Activated effector memory CD4-positive, alpha-beta T cell treated with Interleukin-2 at 50 U/mL for 16 hours (primary cell): ENCODE data around the gene PNPLA2.

Experiments
- DNase-seq: peaks from one replicate; pipeline ENCODE4 v3.0.0-alpha.2; 2020

Gene PNPLA2

DNA sequence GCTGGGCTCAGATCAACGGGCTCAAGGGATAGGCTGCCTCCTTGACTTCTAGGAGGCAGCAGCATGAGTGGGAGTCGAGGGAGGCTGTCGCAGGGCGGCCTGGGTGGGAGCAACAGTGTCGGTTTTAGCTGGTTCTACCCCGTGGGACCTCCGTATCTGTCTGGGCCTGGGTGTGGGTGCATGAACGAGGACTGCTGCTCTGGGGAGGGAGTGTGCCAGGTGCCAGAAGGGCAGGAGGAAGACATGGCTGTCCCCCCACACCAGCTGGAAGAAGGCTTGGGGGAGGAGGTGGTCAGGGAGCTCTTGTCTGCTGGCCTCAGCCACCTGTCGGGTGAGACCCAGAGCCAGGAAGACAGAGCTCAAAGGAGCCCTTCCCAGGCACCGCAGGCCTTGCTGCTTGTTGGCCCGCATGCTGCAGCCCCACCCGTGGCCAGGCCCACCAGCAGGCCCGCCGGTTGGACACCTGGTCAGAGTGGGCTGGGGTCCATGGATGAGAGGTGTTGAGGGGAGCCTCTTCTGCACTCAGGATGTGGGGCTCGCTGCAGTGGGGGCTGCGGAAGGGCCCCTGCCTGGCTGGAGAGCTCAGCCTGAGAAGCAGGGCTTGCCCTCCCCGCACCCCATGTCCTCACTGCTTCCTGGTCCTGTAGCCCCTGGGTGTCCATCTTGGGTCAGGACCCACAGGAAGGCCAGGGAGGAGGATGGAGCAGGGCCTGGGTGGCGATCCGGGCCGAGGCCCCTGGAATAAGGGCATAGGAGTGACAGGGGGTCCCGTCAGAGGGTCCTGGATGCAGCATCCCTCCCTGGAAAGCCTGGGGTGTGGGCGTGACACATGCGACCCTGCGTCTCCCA is 32.3 kb upstream of the PNPLA2 start:
- no peak for DNase-seq

DNA sequence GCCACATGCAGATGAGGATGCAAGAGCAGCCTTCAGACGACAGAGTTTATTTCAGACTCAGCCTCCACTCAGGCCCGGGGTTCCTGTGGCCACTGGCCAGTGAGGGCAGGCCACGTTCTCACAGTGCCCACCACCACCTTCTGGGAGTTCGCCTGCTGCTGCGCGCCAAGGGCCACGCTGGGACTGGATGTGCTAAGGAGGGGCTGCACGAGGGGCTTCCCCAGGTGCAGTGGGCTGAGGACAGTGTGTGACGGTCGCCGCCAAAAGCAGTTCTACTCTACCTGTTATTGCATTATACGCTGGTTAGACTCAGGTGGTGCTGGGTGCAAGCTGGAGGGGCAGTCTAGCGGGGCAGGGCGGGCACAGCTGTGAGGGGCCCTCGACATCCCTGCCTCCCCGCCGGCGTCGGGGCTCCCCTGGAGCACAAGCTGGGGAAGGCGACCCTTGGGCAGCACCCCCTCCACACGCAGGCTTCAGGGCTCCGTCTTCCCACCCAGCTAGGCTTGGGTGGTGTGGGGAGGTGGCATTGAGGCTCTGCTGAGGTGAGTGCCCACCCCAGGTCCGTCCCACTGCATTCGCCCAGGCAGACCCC is 31.5 kb upstream of the PNPLA2 start:
- no peak for DNase-seq

DNA sequence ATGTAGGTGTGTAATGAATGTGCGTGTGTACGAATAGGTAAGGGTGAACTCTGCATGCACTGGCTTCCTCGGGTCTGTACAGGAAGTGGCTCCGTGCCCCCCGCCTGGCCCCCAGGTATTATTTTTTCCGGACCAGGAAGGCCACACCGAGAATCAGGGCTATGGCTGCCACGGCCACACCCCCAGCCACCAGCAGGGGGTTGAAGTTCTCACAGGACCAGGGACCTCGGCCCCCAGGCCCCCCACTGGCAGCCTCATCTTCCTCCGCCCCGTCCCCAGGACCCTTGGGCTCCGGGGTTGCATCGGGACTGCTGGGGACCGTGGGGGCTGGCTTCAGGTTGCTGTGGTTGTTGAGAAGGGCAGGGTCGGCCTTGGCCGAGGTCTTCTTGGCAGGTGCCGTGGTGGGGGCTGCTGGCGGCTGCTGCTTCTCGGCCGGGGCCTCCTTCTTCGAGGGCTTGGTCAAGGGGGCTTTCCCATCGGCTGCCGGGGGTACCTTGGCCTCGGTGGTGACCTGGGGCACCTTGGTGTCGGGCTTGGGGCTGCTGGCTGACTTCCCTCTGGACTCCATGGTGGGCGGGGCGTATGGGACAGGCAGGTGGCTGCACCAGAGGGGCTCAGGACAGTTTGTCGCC is 30.6 kb upstream of the PNPLA2 start:
- DNase-seq: no peak

DNA sequence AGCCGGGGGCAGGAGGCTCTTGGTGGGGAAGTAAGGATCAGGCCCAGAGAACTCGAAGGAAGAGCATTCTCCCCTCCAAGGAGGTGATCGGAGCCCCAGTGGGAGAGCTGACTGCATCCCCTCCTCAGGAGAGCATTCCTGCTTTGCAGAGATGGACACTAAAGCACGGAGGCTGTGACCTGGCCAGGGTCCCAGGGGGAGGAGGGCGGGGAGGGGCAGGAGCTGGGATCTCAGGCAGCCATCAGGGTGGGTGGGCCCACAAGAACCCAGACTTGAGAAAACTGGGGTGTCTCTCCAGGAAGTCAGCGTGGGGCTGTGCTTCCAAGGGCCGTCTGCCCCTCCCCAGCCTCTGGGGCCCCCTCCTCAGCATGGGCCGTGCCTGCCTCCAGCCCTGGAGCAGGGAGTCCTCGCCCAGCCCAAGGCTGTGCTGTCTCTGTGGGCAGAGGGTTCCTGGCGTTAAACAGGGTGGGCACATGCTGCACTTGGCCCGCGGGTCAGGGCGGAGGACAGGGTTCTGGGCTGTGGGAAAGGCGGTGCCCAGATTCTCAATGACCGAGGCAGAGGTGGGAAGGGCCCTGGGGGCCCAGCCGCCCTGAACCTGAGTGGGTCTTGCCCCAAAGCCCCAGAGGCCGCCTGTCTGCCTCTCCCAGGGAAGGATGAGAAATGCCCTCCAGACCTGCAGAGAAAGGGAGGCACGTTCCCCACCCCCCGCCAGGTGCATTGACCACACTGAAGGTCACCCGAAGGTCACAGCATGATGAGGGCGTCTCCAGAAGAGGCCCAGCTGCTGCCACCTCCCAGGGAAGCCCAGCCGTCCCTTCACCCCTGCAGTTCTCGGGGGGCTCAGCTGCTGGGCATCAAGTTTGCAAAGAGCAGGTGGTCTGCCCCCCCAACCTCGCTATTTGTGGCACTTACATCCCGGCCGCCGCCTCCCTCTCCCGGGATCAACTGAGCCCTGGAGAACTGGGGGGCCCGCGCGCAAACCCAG is 29.5 kb upstream of the PNPLA2 start:
- DNase-seq: no peak

DNA sequence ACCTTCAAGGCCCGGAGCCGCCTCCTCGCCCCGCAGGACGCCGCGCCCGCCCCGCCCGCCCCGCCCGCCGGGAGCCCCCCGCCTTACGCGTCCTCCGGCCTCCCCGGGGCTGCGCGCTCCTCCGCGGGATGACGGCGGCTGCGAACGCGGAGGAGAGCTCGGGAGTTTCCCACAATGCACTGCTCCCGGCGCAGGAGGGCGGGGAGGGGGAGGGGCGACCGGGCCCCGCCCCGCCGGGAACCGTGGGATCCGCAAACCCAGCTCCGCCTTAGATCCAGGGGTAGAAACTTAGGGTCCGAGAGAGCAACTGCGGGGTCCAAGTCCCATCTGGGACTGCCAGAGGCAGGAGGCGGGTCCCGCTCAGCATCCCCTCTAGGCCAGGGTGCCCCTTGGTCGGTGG is 28.8 kb upstream of the PNPLA2 start, which contains the start of gene CEND1:
CEND1 (minus strand) TSS at position 148 of the 400 bp plus-strand sequence. CDS start 1,514 bp downstream, outside the sequence.
- no peak for DNase-seq

DNA sequence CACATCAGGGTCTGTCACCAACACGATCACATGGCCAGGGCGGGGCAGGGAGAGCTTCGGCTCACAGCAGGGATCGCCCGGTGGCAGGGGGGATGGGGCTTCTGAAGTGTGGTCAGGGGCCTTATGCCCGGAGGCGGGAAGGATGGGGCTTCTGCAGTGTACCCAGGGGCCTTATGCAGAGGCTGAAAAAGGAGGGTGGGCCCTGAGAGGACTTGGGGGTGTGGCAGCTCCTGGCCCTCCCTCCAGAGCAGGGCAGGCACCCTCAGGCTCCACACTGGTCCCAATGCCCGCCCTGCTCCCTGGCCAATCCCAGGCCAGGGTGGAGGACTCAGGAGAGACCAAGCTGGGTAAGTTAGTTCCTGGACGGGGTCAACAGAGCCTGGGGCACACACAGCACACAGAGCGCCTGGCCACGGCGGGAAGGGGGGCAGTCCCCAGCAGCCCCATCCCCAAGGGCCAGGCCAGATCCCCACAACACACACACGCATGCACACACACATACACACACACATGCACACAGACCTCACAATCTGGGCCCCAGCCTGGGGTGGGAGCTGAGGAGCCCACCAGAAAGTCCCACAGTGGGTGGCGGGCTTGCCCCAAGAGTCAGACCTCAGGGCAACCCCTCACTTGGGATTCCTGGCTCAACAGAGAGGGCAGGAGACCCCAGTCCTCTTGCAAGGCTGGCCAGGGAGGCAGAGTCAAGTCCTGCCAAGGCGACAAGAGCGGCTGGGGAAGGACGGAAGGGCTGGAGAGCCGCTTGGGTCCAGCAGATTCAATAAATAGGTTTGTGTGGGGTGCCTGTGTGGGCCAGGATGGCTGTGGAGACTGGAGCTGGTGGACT is 27.8 kb upstream of the PNPLA2 start:
- DNase-seq: no peak

DNA sequence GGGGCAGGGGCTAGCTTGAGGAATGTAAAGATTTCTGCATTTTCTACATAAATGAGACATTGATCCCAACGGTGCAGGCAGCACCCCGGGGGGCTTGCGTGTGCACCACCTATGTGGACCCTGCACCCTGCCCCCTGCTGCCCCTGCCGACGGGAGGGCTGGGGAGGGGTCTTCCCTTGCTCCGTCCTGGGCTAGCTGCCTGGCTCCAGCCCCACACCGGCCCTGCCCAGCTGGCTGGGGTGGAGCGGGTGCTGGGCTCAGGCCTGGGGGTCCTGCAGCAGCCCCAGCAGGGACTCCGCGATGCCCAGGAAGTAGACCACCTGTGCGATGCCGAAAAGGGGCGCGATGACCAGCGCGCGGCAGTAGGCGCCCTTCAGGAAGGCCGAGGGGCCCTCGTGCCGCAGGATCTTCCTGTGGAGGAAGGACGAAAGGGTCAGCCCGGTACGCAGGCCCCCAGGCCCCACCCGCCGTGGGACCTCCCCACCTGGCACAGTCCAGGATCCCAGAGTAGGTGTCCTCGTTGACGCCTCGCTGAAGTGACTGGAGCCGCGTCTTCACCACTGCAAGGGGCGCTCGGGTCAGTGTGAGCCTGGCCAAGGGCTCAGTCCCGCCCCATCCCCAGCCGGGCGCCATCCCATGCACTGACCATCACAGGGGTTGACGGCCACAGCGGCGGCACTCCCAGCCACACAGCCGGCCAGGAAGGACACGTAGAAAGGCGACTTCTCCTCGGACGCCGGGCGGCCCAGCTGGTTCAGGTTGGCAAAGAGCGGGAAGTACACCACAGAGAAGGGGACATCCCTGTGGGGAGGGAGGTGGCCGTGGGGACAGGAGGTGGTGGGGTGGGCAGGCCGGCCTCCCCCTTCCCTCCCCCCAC is 26.8 kb upstream of the PNPLA2 start:
- no peak for DNase-seq

DNA sequence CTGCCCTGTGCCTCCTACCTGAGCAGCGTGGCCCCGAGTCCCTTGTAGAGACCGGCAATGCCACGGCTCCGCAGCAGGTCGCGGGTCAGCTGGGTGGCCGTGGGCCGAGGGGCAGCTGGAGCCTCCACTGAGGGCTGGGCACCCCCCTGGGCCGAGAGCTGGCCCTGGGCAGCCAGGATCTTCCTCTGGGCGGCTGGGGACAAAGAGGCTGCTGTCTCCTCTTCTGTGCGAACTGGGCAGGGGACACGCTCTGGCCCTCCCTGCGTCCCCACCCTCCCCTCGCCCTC is 26.2 kb upstream of the PNPLA2 start:
- no peak for DNase-seq

DNA sequence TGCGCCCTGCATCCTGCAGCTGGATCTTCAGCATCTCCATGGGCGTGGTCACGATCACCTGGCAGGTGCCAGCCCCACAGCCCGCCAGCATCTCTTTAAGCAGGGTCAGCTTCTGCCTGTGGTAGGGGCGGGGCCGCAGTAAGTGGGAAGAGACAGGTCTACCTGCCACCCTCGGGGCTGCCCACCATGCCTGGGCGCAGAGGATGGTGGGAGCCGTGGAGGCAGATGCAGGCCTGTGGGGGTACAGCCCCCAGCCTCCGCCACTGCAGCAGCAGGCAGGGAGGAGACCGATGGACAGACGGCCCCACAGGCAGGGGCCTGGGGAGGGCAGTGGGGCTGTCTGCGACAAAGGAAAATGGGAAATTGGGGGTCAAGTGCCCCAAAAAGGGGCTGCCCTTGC is 25.8 kb upstream of the PNPLA2 start:
- DNase-seq: no peak

DNA sequence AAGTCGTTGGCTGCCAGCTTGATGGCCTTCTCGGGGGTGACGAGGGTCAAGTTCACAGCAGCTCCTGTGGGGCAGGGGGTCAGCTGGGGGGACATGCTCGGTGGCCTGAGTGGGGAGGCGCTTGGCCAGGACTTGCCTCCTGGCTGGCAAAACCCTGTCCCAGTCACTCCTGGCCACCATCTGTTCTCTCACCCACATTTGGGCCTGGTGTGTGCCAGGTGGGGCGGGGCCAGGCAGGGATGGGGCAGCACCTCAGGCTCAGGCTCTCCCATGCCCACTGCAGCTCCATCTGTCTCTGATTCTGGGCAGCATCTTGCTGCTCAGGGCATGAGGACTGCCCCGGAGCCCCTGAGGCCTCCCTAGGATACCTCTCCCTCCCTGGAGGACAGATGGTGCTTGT is 25.2 kb upstream of the PNPLA2 start:
- DNase-seq: no peak

DNA sequence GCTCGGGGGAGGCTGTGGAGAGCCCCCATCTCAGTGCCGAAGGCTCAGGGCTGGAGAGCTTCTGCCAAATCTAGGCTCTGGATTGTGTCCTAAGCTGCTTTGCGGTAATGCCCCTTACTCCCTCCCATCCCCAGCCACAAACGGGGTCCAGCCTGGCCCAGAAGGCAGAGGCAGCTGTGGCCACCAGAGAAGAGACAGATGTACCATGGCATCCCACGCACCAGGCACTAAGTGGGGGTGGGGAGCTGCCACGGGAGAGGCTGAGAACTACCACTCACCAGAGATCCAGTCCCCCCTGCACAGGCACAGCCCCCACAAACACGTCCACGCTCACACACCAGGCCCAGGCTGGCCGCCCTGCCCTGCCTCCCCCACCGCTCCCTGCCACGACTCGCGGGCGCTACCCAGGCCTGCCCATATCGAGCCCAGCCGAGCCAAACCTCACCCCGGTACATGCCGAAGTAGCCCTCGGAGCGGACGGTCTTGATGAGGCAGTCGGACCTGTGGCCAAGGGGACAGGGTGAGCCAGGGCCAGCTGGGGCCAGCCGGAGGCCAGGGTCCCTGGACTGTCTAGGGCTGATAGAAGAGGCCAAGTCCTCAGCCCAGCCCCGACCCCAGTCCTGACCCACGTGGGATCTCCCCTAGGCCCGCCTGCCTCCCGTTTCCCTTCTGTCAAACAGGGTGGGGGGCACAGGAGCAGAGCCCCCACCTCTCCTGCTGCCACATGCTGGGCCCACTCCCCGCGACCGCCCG is 24.5 kb upstream of the PNPLA2 start:
- no peak for DNase-seq

DNA sequence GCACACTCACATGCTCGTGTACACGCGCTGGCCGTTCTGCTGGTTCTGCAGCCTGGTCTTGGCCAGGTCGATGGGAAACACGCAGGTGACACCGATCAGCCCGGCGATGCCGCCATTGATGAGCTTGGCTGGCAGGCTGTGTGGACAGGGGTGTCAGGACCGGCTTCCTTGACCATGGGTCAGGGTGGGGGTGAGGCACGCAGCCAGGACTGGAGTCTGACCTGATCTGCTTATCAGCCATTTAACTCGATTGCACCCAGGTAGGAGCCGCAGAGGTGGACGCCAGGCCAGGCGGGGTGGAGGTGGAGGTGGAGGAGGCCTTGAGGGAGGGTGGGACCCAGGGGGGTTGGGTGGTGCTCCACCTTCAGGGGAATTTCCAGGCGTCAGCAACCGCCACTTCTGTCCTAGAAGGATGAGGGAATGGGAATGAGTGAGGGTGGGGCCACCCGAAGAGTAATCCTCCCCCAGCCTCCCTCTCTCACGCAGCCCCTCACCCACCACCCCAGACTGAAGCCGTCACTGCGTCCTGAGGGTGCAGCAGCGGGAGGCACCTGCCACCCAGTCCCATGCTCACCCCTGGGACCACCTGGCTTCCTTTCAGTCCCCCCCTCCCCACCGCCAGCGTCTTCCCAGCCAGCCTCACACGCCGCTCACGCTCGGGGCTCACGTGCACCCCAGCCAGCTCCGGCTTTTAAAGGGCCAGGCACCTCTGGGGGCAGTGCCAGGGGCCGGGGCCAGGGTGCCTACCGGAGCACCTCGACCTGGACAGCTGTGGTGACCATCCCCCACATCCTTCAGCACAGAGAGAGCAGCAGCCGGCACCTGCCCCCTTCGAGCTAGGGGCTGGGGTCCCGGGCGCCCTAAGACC is 23.7 kb upstream of the PNPLA2 start:
- no peak for DNase-seq

DNA sequence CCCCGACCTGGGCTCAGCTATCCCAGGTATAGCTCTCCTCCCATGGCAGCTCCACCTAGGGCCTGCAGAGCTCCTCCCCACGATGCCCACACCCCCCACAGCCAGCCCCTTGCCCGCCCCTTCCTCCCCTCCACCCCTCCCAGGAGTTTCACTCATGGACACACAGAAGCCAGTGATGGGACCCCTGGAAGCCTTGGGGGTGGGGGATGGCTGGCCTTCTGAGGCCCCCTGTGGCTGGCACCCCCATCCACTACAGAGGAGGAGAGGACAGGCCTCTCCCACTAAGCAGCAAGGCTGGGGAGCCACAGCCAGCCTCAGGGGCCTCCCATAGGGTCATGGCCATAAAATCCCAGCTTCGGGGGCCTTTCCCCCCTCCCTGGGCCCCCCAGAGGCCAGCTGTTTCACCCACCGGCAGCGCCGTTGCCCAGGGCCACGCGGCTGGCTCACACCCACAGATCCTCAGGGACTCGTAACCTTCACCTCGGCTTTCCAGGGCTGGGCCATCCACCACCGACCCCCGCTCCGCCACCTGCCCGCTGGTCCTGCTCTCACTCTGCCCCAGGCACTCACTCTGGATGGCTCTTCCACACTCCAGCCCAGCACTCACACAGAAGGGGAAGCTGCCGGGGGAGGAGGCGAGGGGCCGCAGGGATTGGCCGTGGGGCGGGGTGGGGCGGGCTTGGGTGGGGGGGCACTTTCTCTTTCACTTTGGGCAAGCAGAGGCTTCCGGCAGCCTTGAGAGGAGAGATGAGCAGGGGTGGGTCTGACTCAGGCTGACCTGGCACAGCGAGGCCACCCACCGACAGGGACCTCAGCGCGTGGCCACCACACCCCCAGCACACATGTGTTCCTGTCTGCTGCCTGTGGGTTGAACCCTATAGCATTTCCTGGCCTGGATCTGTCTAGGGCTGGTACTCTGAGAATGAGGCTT is 22.8 kb upstream of the PNPLA2 start:
- DNase-seq: peak; percentile 69

DNA sequence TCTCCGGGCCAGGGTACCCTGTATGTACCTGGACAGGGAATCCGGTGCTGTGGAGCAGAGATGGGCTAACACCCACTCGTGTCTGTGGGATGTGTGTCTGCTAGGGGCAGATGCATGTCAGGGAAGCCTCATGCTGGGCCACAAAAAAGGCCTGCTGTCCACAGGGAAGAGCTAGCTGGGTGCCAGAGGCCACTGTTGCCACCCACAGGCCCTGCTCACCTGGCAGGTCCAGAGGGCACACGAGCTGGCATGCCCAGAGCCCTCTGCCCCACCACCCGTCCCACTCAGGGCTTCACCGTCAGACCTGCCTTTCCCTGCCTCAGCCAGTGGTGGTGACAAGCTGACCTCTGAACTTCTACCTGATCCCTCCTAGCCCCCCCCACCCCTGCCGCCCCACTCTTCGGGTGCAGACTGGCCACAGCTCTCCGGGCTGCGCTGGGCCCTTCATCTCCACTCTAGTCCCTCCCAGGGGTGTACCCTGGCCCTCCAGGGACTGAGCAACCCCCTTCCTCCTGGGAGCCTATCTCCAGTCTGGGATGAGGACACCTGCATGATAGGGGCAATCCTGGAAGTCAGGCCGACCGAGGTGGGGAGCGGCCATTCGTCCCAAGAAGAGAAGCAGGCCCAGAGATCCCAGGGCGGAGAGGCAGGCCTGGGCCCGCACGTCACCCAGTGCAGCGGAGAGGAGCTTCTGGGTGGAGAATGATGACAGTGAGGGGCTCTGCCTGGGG is 22.0 kb upstream of the PNPLA2 start:
- DNase-seq: no peak

DNA sequence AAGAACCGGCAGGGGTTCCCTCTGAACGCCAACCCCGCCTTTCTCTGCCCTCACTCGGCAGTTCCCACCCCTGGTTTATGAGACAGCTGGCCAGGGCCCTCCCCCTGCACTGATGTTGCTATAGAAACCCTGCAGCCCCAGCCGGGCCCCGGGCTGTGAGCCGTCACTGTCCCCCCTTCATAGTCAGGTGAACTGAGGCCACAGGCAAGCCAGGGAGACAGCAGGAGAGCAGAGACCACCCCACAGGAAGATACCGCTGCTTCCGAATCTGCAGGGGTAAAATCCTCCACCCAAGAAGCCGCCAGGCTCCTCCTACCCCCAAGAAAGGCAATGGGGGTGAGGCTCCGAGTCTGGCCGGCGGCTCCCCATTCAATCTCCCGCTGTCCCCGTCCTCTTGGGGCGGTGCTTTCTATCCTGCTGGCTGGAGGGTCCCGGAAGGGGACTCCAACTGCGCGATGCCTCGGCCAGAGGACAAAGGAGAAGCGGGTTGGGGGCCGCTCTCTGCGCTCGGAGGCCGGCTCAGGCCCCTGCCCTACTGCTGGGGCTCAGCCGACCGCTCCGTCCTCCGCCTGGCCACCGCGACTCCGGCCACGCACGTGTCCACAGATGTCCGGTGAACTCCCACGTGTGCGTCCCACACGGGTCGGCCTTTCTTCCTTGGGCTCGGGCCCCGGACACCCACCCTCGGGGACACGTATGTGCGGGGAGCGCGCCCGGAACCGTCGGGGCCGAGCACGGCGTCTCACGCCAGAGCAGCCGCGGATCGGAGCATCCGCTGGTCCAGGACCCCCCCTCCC is 21.2 kb upstream of the PNPLA2 start:
- DNase-seq: peak; percentile 66

DNA sequence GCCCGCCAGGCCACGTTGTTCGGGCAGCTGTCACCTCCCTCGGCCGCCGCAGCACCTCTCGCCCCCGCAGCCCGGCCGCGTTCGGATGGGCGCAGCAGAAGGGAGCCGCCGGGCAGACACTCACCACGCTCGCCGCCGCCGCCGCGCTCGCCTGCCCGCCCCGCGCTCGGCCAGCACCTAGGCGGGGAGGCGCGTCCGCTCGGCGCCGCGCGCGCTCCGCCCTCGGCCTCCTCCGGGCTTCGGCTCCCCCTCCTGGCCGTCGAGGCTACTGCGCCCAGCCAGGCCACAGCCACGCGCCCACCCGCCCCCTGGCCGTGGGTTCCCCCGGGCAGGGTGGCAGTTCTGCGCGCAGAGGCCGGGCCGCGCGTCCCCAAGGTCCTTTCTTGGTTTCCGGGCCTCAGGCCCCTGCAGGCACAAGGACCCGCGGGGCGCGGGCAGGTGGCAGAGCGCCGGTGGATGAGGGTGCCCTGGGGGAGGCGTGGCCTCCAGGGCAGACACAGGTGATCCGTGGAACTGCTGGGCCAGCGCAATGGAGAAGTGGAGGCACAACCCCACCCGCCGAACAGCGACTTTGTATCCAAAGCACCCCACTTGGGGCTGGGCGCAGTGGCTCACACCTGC is 20.5 kb upstream of the PNPLA2 start, which contains the start of gene SLC25A22:
SLC25A22 (minus strand) TSS at position 189 of the 621 bp plus-strand sequence. CDS start 3,275 bp downstream, outside the sequence.
- DNase-seq: peak; percentile 80
